Kidney (tissue), 14 donors: ENCODE results near the gene DCPS. TPM values are rescaled to one million over a fixed set of nuclear protein-coding genes. Genes with fewer than 3 reads are reported as not detected.

Experiments
- DNase-seq, 5 donors: peaks; one replicate each; pipeline ENCODE4 v3.0.0-alpha.2; 2013 to 2020
- FAIRE-seq: peaks from 2 replicates; lab custom pipeline; 2012; peaks lifted over from hg19 to GRCh38; lab: Jason Lieb, UNC
- H3K27ac ChIP-seq, 2 donors: one replicate each; pipeline ENCODE4 v1.7.0; 2013; ENCODE audit warnings: low read depth in 2 of 2, low read length in 2 of 2, inconsistent platforms in 1 of 2
- H3K27me3 ChIP-seq: one replicate; pipeline ENCODE4 v1.7.1; 2013; ENCODE audit warnings: low read length, inconsistent platforms; ENCODE audit not compliant: control insufficient read depth, insufficient read depth
- H3K36me3 ChIP-seq, 3 donors: one replicate each; pipeline versions ENCODE4 v1.7.0 to v1.7.1; 2013; ENCODE audit warnings: low read length in 3 of 3, control low read depth in 1 of 3, inconsistent platforms in 1 of 3; ENCODE audit not compliant: insufficient read depth in 3 of 3, control insufficient read depth in 2 of 3
- H3K4me1 ChIP-seq, 3 donors: one replicate each; pipeline versions ENCODE4 v1.7.0 to v1.7.1; 2013; ENCODE audit warnings: low read length in 3 of 3, inconsistent platforms in 1 of 3, low read depth in 1 of 3; ENCODE audit not compliant: control insufficient read depth in 2 of 3, insufficient read depth in 2 of 3
- H3K4me3 ChIP-seq, 3 donors: one replicate each; pipeline versions ENCODE4 v1.7.0 to v1.8.1; 2013; ENCODE audit warnings: low read length in 3 of 3, control low read depth in 1 of 3, inconsistent platforms in 1 of 3
- H3K9ac ChIP-seq, 3 donors: one replicate each; pipeline versions ENCODE4 v1.7.0 to v1.7.1; 2013; ENCODE audit warnings: low read length in 3 of 3, control low read depth in 1 of 3, inconsistent platforms in 1 of 3
- H3K9me3 ChIP-seq, 3 donors: one replicate each; pipeline versions ENCODE4 v1.7.0 to v1.7.1; 2013; ENCODE audit warnings: low read length in 3 of 3, control low read depth in 1 of 3, inconsistent platforms in 1 of 3; ENCODE audit not compliant: control insufficient read depth in 2 of 3, insufficient read depth in 1 of 3
- CTCF ChIP-seq: IDR thresholded peaks from 3 replicates; pipeline ENCODE4 v1.5.1; 2012; ENCODE audit warnings: mild to moderate bottlenecking, moderate library complexity, borderline replicate concordance; ENCODE audit not compliant: insufficient read depth; ENCODE audit errors: extremely low read depth
- intact Hi-C: fragments of 100-400 bp; cut with DNase I; formaldehyde crosslinking; loops from one replicate; pipeline ENCODE4 v1.11.1; 2022
- polyA plus RNA-seq: library from polyadenylated mRNA; stranded (reverse); fragments of 350-450 nt; fragmentation: Illumina TruSeq; extraction: RNeasy Lipid Tissue Mini Kit (QIAGEN cat#74804); gene quantifications from one replicate; pipeline ENCODE4 v1.2.3, GENCODE V29; 2014; ENCODE audit warnings: low read depth, low replicate concordance; ENCODE audit not compliant: insufficient read depth
- total RNA-seq: library from RNA; stranded (reverse); fragmentation: NEBNext Ultra II Directional; extraction: Animal tissue kit (Norgen Biotek cat#: 25700); gene quantifications from one replicate; pipeline ENCODE4 v1.2.1, GENCODE V29; 2021
- donor health status: control.
- donor health status: control.
- donor health status: control.
- donor health status: control.
- donor health status: control.
- donor health status: DM: yes; HTN: yes; CAD: no.
- donor health status: Normal renal cell carcinoma (clear cell type).

DCPS gene
- total and polyA plus RNA-seq, 2 donors from 2014 or later: 23.9 to 24.2 TPM

GRCh38 chr11:126328938-126329643 is 25.2 kb downstream of the DCPS start:
- Histone ChIP-seq H3K9ac (peak overlapping the region in 2 of 3 donors; percentile 67 to 78), H3K36me3 (no peaks in the 10 kb centered on the region), H3K27me3 (no peaks in the 10 kb centered on the region), H3K27ac (peak overlapping the region; percentile 90 to 92), H3K4me1 (peaks cover 0 to 31% (median 6%) of the 10 kb centered on the region in 3 donors), H3K9me3 (no peaks in the 10 kb centered on the region), H3K4me3 (peak overlapping the region in 2 of 3 donors; percentile 40 to 43)
- intact Hi-C loops: no loop called here
- TF ChIP-seq CTCF: no peak
- no peak for FAIRE-seq
- DNase-seq: peak in 2 of 5 donors; percentile 42 to 72

- no peak for TF ChIP-seq CTCF
- DNase-seq (no peak), FAIRE-seq (no peak)
- Histone ChIP-seq H3K27ac (peak overlapping the region; percentile 90 to 92), H3K4me3 (peak overlapping the region in 2 of 3 donors; percentile 3 to 40), H3K4me1 (peaks cover 0 to 31% (median 6%) of the 10 kb centered on the region in 3 donors), H3K9ac (peak overlapping the region in 2 of 3 donors; percentile 67 to 78), H3K27me3 (no peaks in the 10 kb centered on the region), H3K9me3 (no peaks in the 10 kb centered on the region), H3K36me3 (no peaks in the 10 kb centered on the region)
- intact Hi-C loops: no loop called here
Measured at GRCh38 chr11:126329644-126330211, 25.9 kb downstream of the DCPS start.

GRCh38 chr11:126331286-126331685 is 27.4 kb downstream of the DCPS start:
- peak in 1 of 5 donors; percentile 46 for DNase-seq

More at GRCh38 chr11:126331286-126331685, 27.4 kb downstream of the DCPS start:
- H3K9ac ChIP-seq: peak overlapping the region in 1 of 3 donors; percentile 29
- no peak for TF ChIP-seq CTCF
- no peaks in the 10 kb centered on the region for H3K27me3 ChIP-seq
- H3K9me3 ChIP-seq: no peaks in the 10 kb centered on the region
- H3K4me3 ChIP-seq: no peak overlapping the region
- no peak overlapping the region for H3K27ac ChIP-seq
- H3K4me1 ChIP-seq: peaks cover 0 to 35% (median 9%) of the 10 kb centered on the region in 3 donors
- intact Hi-C loops: no loop called here
- no peak for FAIRE-seq
- H3K36me3 ChIP-seq: no peaks in the 10 kb centered on the region
